HG03103 (cell line): ENCODE measurements around the gene ZNF282.

ENCODE experiments used
- ATAC-seq: cut with Tn5 transposase; IDR thresholded peaks from one replicate; pipeline ENCODE4 v1.9.1; 2021; ENCODE audit warnings: low read depth; ENCODE audit not compliant: unreplicated experiment

Gene ZNF282

GRCh38 chr7:149188637-149189259, 6.6 kb upstream of the ZNF282 start:
- ATAC-seq = no peak

GRCh38 chr7:149191851-149192250, 3.5 kb upstream of the ZNF282 start:
- no peak for ATAC-seq

GRCh38 chr7:149194799-149195179, 557 bp upstream of the ZNF282 start:
- ATAC-seq = no peak

- no peak for ATAC-seq
Measured at GRCh38 chr7:149196151-149196704, 882 bp downstream of the ZNF282 start.

GRCh38 chr7:149196705-149197171, 1.4 kb downstream of the ZNF282 start:
- ATAC-seq = no peak

GRCh38 chr7:149197675-149198074, 2.3 kb downstream of the ZNF282 start:
- ATAC-seq = no peak

GRCh38 chr7:149198161-149198816, 2.9 kb downstream of the ZNF282 start:
- ATAC-seq = no peak

GRCh38 chr7:149199234-149199995, 4.1 kb downstream of the ZNF282 start:
- no peak for ATAC-seq

- no peak for ATAC-seq
Measured at GRCh38 chr7:149202831-149203231, 7.5 kb downstream of the ZNF282 start.

GRCh38 chr7:149205690-149206381, 10.5 kb downstream of the ZNF282 start:
- no peak for ATAC-seq

- no peak for ATAC-seq
Measured at GRCh38 chr7:149207324-149208035, 12.1 kb downstream of the ZNF282 start.

GRCh38 chr7:149209518-149210269, 14.3 kb downstream of the ZNF282 start:
- ATAC-seq = peak; percentile 70

GRCh38 chr7:149210551-149210950, 15.2 kb downstream of the ZNF282 start:
- ATAC-seq = no peak

- ATAC-seq = no peak
Measured at GRCh38 chr7:149214020-149214720, 18.8 kb downstream of the ZNF282 start.

- no peak for ATAC-seq
Measured at GRCh38 chr7:149216402-149216801, 21.1 kb downstream of the ZNF282 start.

- no peak for ATAC-seq
Measured at GRCh38 chr7:149217570-149217969, 22.2 kb downstream of the ZNF282 start.

GRCh38 chr7:149218469-149219420, 23.4 kb downstream of the ZNF282 start:
- no peak for ATAC-seq

- ATAC-seq = no peak
Measured at GRCh38 chr7:149220534-149220933, 25.2 kb downstream of the ZNF282 start.
